Testis (tissue), 3 donors: ENCODE measurements around the gene PCDHA9. TPM values are rescaled to one million over a fixed set of nuclear protein-coding genes. Genes with fewer than 3 reads are reported as not detected.
"Not testable (repeated sequence)": the region's sequence is repeated elsewhere in the genome, so short reads cannot be mapped to it uniquely, and the experiment has no call there.

Source experiments
- DNase-seq: peaks from one replicate; pipeline ENCODE4 v3.0.0-alpha.2; 2019
- H3K27ac ChIP-seq, 2 donors: fragments of 200-600 bp; sonication (generic); one replicate each; pipeline ENCODE4 v1.5.1; 2019
- H3K27me3 ChIP-seq: fragments of 200-600 bp; sonication (generic); one replicate; pipeline ENCODE4 v1.5.1; 2019
- H3K36me3 ChIP-seq: fragments of 200-600 bp; sonication (generic); one replicate; pipeline ENCODE4 v1.5.1; 2017; ENCODE audit warnings: low read depth; ENCODE audit errors: missing control alignments
- H3K4me1 ChIP-seq: fragments of 200-600 bp; sonication (generic); one replicate; pipeline ENCODE4 v1.5.1; 2019
- H3K4me3 ChIP-seq, 2 donors: fragments of 200-600 bp; sonication (generic); one replicate each; pipeline ENCODE4 v1.5.1; 2017 to 2019
- H3K9me3 ChIP-seq: fragments of 200-600 bp; sonication (generic); one replicate; pipeline ENCODE4 v1.5.1; 2017
- CTCF ChIP-seq, 3 experiments: fragments of 450-650 bp in 2 of 3; fragments of 200-600 bp in 1 of 3; sonication (generic) in 1 of 3; IDR thresholded peaks; one replicate each; pipeline ENCODE4 v1.5.1; 2016 to 2019; ENCODE audit warnings: antibody characterized with exemption in 3 of 3, mild to moderate bottlenecking in 2 of 3, moderate library complexity in 1 of 3
- POLR2A ChIP-seq: fragments of 450-650 bp; IDR thresholded peaks from one replicate; pipeline ENCODE4 v1.6.1; 2017; ENCODE audit warnings: antibody characterized with exemption, mild to moderate bottlenecking, moderate library complexity
- WGBS, 2 donors: methylation state at CpG; one replicate each; pipeline ENCODE4 v1.1.5; 2018; 5-methylcytosine and 5-hydroxymethylcytosine counted together
- intact Hi-C: fragments of 100-400 bp; cut with DNase I; formaldehyde crosslinking; loops from one replicate; pipeline ENCODE4 v1.15.1; 2023; ENCODE audit warnings: low total_unique reads
- polyA plus RNA-seq: library from polyadenylated mRNA; stranded (reverse); fragments of 350-450 nt; fragmentation: Illumina TruSeq; extraction: RNeasy Lipid Tissue Mini Kit (QIAGEN cat#74804); gene quantifications from one replicate; pipeline ENCODE4 v1.2.3, GENCODE V29; 2014; ENCODE audit warnings: low read depth, low replicate concordance; ENCODE audit not compliant: insufficient read depth
- total RNA-seq, 2 donors: library from RNA; depleted of rRNA; stranded (reverse); fragments of >200 nt; gene quantifications; one replicate each; pipeline ENCODE4 v1.2.3, GENCODE V29; 2016

The PCDHA9 gene
- total and polyA plus RNA-seq, 3 donors from 2014 or later = 1.1 to 2.3 (median 2.0) TPM

GRCh38 chr5:140833993-140834392 lies 14.2 kb upstream of the PCDHA9 start, which contains the start of gene PCDHA7:
Gene PCDHA7 (plus strand): TSS chr5:140834269. CDS start chr5:140834384, 115 bp downstream.
- DNase-seq = no peak
- Histone ChIP-seq H3K9me3 (no peaks in the 10 kb centered on the region), H3K4me3 (no peak within 1 kb of the TSS), H3K36me3 (no peaks in the 10 kb centered on the region), H3K27me3 (no peaks in the 10 kb centered on the region), H3K27ac (no peak within 1 kb of the TSS), H3K4me1 (no peaks in the 10 kb centered on the region)
- intact Hi-C loops = no loop called here
- 2 to 9% methylated on average over 8 of the region's 8 CpGs for WGBS, 2 donors
- TF ChIP-seq CTCF (IDR thresholded peaks at IDR 0.05) (peak in 1 of 3 experiments; percentile 5), POLR2A (no peak)

- not testable (repeated sequence) for H3K4me3 ChIP-seq, H3K9me3 ChIP-seq
- WGBS, 2 donors = 10 to 18% methylated on average over 26 of the region's 38 CpGs
These were observed 13.7 kb upstream of the PCDHA9 start for GRCh38 chr5:140834439-140835008.

GRCh38 chr5:140835622-140836510 lies 12.3 kb upstream of the PCDHA9 start:
- no peaks in the 10 kb centered on the region for H3K27me3 ChIP-seq
- H3K36me3 ChIP-seq = no peaks in the 10 kb centered on the region
- intact Hi-C loops = no loop called here
- WGBS, 2 donors = 29 to 48% methylated on average over 34 to 92 of the region's 103 CpGs
- TF ChIP-seq POLR2A = no peak
- no peak for TF ChIP-seq CTCF (IDR thresholded peaks at IDR 0.05)
- H3K4me1 ChIP-seq = no peaks in the 10 kb centered on the region
- H3K4me3 ChIP-seq = peak overlapping the region in 1 of 2 donors; percentile 6
- H3K9me3 ChIP-seq = no peaks in the 10 kb centered on the region
- DNase-seq = no peak
- no peak overlapping the region for H3K27ac ChIP-seq

More at GRCh38 chr5:140834439-140835008, 13.7 kb upstream of the PCDHA9 start:
- intact Hi-C loops, H3K36me3 ChIP-seq, DNase-seq, H3K27me3 ChIP-seq, H3K4me1 ChIP-seq, H3K27ac ChIP-seq: not testable (repeated sequence)

- intact Hi-C loops = no loop called here
- DNase-seq = peak; percentile 72
These were observed 6.9 kb upstream of the PCDHA9 start, which contains the start of gene PCDHA8 for GRCh38 chr5:140840978-140841962. Gene PCDHA8 (plus strand): TSS chr5:140841187. CDS start chr5:140841322, 135 bp downstream.

More at GRCh38 chr5:140840978-140841962, 6.9 kb upstream of the PCDHA9 start, which contains the start of gene PCDHA8:
- Histone ChIP-seq H3K4me1 (no peaks in the 10 kb centered on the region), H3K9me3 (no peaks in the 10 kb centered on the region), H3K27me3 (no peaks in the 10 kb centered on the region), H3K27ac (no peak within 1 kb of the TSS), H3K4me3 (peak within 1 kb of the TSS in 1 of 2 donors; percentile 9), H3K36me3 (no peaks in the 10 kb centered on the region)
- WGBS, 2 donors = 13 to 18% methylated on average over 41 to 47 of the region's 47 CpGs
- TF ChIP-seq POLR2A (no peak), CTCF (IDR thresholded peaks at IDR 0.05) (peak in 2 of 3 experiments; percentile 26 to 39)
